GM12878 (cell line): ENCODE measurements around the gene SDS. TPM values are rescaled to one million over a fixed set of nuclear protein-coding genes. Genes with fewer than 3 reads are reported as not detected.

ENCODE experiments used
- ATAC-seq: fragments of 200-7000 bp; cut with Tn5 transposase; 3 replicates; pipeline ENCODE4 v1.9.1; 2020; ENCODE audit warnings: mild to moderate bottlenecking, moderate library complexity
- BruUV-seq: library from RNA; stranded (reverse); fragments of 400-500 nt; replicated peaks from 2 replicates; lab custom pipeline; 2021; lab: Mats Ljungman, UMichigan
- CTCF ChIA-PET: fragments of 300-600 bp; sonication (Branson Sonifier 250); formaldehyde crosslinking; extraction: SDS; loops from one replicate; lab custom pipeline; 2021; ENCODE audit warnings: inconsistent platforms; lab: Yijun Ruan, JAX
- POLR2A ChIA-PET: fragments of 350-600 bp; formaldehyde crosslinking; extraction: SDS; loops from one replicate; lab custom pipeline; 2021; ENCODE audit warnings: inconsistent platforms; lab: Charles Lee
- RAD21 ChIA-PET: fragments of 300-600 bp; sonication (Branson Sonifier 250); formaldehyde crosslinking; loops from one replicate; lab custom pipeline; 2023; ENCODE audit warnings: antibody characterized with exemption; ENCODE audit not compliant: unreplicated experiment; lab: Charles Lee
- SMC1A ChIA-PET: fragments of 300-600 bp; sonication (Branson Sonifier 250); formaldehyde crosslinking; loops from one replicate; lab custom pipeline; 2023; ENCODE audit not compliant: unreplicated experiment, uncharacterized antibody; lab: Charles Lee
- DNase-seq: peaks from one replicate; pipeline ENCODE4 v3.0.0-alpha.2; 2011; ENCODE audit warnings: low read depth, low spot score
- FAIRE-seq: peaks from 3 replicates; lab custom pipeline; 2011; peaks lifted over from hg19 to GRCh38; lab: Jason Lieb, UNC
- H2AFZ ChIP-seq: 2 replicates; pipeline ENCODE4 v1.6.0; 2011; ENCODE audit warnings: low read depth, low read length, control low read depth; ENCODE audit not compliant: control insufficient read depth
- H3K27ac ChIP-seq: 2 replicates; pipeline ENCODE4 v1.5.1; 2011; ENCODE audit warnings: control low read depth; ENCODE audit not compliant: control insufficient read depth, insufficient read depth
- H3K27me3 ChIP-seq, 2 experiments: replicated peaks in 1 of 2; 2 replicates each; pipeline versions ENCODE4 v1.6.0 to v1.6.1; 2011; ENCODE audit warnings: low read length in 1 of 2; ENCODE audit not compliant: control insufficient read depth in 2 of 2, insufficient read depth in 2 of 2
- H3K36me3 ChIP-seq, 2 experiments: 2 replicates each; pipeline ENCODE4 v1.5.1; 2011; ENCODE audit warnings: low read length in 1 of 2; ENCODE audit not compliant: control insufficient read depth in 2 of 2, insufficient read depth in 2 of 2
- H3K4me1 ChIP-seq: 2 replicates; pipeline ENCODE4 v1.6.1; 2011; ENCODE audit warnings: mild to moderate bottlenecking, low read length, moderate library complexity, mixed read lengths; ENCODE audit not compliant: control insufficient read depth, insufficient read depth
- H3K4me2 ChIP-seq: 2 replicates; pipeline ENCODE4 v1.6.0; 2011; ENCODE audit warnings: control low read depth; ENCODE audit not compliant: control insufficient read depth, insufficient read depth
- H3K4me3 ChIP-seq: fragments of 200-600 bp; sonication (generic); 2 replicates; pipeline ENCODE4 v1.5.1; 2016
- H3K79me2 ChIP-seq: 2 replicates; pipeline ENCODE4 v1.6.0; 2011; ENCODE audit warnings: low read length; ENCODE audit not compliant: control insufficient read depth, insufficient read depth
- H3K9ac ChIP-seq: 2 replicates; pipeline ENCODE4 v1.8.0; 2011; ENCODE audit warnings: low read length, control low read depth, mixed read lengths; ENCODE audit not compliant: control insufficient read depth, insufficient read depth
- H3K9me3 ChIP-seq: replicated peaks from 3 replicates; pipeline ENCODE4 v1.5.1; 2011; ENCODE audit warnings: mild to moderate bottlenecking, low read length; ENCODE audit not compliant: control insufficient read depth, insufficient read depth
- H4K20me1 ChIP-seq: 2 replicates; pipeline ENCODE4 v1.6.0; 2011; ENCODE audit not compliant: control insufficient read depth, insufficient read depth
- MEF2B ChIP-seq: fragments of 450-650 bp; IDR thresholded peaks from 2 replicates; pipeline ENCODE4 v1.6.1; 2018; ENCODE audit warnings: mild to moderate bottlenecking, moderate library complexity; ENCODE audit not compliant: partially characterized antibody, poor library complexity, severe bottlenecking
- NFXL1 ChIP-seq: fragments of 450-650 bp; IDR thresholded peaks from 2 replicates; pipeline ENCODE4 v1.6.1; 2017; ENCODE audit warnings: antibody characterized with exemption, mild to moderate bottlenecking, borderline replicate concordance
- STAT1 ChIP-seq: fragments of 450-650 bp; conservative IDR thresholded peaks from 2 replicates; pipeline ENCODE4 v1.6.1; 2014; ENCODE audit warnings: antibody characterized with exemption, mild to moderate bottlenecking
- WGBS: methylation state at CpG from one replicate; pipeline ENCODE4 v1.1.6; 2016; ENCODE audit warnings: low lambda C conversion rate; ENCODE audit not compliant: insufficient replicate concordance, insufficient coverage; ENCODE audit errors: missing lambda C conversion rate; 5-methylcytosine and 5-hydroxymethylcytosine counted together
- in situ Hi-C: fragments of 300-500 bp; cut with MboI; formaldehyde crosslinking; loops from 9 replicates; pipeline ENCODE4 v1.14.3; 2018; ENCODE audit warnings: mixed read lengths
- intact Hi-C: fragments of 100-400 bp; cut with micrococcal nuclease; formaldehyde crosslinking; loops from one replicate; pipeline ENCODE4 v1.14.2; 2022; ENCODE audit not compliant: unreplicated experiment
- polyA plus RNA-seq, 11 experiments: library from polyadenylated mRNA; depleted of rRNA in 4 of 11; unstranded in 6 of 11; stranded (reverse) in 5 of 11; fragments of >200 nt; fragmentation: Nextera tagmentation in 4 of 11; fragmentation: Illumina TruSeq in 1 of 11; extraction: Ambion mirVana in 4 of 11; extraction: Trizol in 1 of 11; gene quantifications; 1 replicate in 1 of 11; 2 replicates in 10 of 11; pipeline versions ENCODE4 v1.2.1 to v1.2.3, GENCODE V29; 2011 to 2016; ENCODE audit warnings: inconsistent platforms in 2 of 11, missing spikeins in 2 of 11, low read depth in 1 of 11
- total RNA-seq, 4 experiments: library from RNA; depleted of rRNA in 3 of 4; stranded (reverse); fragments of >200 nt in 3 of 4; fragmentation: Illumina TruSeq in 1 of 4; extraction: Trizol in 1 of 4; gene quantifications; 2 replicates each; pipeline versions ENCODE4 v1.2.1 to v1.2.3, GENCODE V29; 2013 to 2021
- TF ChIP-seq, protein P1 (sequence below): fragments of 450-650 bp; IDR thresholded peaks from 2 replicates; pipeline ENCODE4 v1.6.1; 2017; ENCODE audit warnings: borderline replicate concordance
- TF ChIP-seq, protein P2 (sequence below): fragments of 450-650 bp; formaldehyde crosslinking; IDR thresholded peaks from 2 replicates; pipeline ENCODE4 v1.5.0; 2022; ENCODE audit warnings: mild to moderate bottlenecking, missing genetic modification characterization

SDS gene
- total and polyA plus RNA-seq, 10 of the 15 experiments (the other 5 are each of a cell fraction or from before 2014, with no cell fraction given), result 0.18 TPM; not detected in 9

DNA sequence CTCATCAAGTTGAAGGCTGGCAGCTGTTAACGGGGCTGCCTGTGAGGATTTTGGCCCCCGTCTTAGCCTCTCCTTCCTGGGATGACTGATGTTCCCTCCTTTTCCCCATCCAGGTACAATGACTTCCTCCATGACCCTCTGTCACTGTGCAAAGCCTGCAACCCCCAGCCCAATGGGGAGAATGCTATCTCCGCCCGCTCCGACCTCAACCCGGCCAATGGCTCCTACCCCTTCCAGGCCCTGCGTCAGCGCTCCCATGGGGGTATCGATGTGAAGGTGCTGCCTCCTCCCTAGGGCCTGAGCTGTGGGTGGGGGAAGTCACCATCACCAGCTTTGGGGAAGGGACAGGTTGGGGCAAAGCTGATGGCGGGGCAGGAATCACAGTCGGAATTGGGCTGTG lies 16.1 kb downstream of the SDS start (continued):
- TF ChIP-seq, protein P1, sequence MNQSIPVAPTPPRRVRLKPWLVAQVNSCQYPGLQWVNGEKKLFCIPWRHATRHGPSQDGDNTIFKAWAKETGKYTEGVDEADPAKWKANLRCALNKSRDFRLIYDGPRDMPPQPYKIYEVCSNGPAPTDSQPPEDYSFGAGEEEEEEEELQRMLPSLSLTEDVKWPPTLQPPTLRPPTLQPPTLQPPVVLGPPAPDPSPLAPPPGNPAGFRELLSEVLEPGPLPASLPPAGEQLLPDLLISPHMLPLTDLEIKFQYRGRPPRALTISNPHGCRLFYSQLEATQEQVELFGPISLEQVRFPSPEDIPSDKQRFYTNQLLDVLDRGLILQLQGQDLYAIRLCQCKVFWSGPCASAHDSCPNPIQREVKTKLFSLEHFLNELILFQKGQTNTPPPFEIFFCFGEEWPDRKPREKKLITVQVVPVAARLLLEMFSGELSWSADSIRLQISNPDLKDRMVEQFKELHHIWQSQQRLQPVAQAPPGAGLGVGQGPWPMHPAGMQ, result no peak
- TF ChIP-seq, protein P2, sequence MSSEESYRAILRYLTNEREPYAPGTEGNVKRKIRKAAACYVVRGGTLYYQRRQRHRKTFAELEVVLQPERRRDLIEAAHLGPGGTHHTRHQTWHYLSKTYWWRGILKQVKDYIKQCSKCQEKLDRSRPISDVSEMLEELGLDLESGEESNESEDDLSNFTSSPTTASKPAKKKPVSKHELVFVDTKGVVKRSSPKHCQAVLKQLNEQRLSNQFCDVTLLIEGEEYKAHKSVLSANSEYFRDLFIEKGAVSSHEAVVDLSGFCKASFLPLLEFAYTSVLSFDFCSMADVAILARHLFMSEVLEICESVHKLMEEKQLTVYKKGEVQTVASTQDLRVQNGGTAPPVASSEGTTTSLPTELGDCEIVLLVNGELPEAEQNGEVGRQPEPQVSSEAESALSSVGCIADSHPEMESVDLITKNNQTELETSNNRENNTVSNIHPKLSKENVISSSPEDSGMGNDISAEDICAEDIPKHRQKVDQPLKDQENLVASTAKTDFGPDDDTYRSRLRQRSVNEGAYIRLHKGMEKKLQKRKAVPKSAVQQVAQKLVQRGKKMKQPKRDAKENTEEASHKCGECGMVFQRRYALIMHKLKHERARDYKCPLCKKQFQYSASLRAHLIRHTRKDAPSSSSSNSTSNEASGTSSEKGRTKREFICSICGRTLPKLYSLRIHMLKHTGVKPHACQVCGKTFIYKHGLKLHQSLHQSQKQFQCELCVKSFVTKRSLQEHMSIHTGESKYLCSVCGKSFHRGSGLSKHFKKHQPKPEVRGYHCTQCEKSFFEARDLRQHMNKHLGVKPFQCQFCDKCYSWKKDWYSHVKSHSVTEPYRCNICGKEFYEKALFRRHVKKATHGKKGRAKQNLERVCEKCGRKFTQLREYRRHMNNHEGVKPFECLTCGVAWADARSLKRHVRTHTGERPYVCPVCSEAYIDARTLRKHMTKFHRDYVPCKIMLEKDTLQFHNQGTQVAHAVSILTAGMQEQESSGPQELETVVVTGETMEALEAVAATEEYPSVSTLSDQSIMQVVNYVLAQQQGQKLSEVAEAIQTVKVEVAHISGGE, result no peak
- no peak for TF ChIP-seq NFXL1
- TF ChIP-seq STAT1, result no peak

DNA sequence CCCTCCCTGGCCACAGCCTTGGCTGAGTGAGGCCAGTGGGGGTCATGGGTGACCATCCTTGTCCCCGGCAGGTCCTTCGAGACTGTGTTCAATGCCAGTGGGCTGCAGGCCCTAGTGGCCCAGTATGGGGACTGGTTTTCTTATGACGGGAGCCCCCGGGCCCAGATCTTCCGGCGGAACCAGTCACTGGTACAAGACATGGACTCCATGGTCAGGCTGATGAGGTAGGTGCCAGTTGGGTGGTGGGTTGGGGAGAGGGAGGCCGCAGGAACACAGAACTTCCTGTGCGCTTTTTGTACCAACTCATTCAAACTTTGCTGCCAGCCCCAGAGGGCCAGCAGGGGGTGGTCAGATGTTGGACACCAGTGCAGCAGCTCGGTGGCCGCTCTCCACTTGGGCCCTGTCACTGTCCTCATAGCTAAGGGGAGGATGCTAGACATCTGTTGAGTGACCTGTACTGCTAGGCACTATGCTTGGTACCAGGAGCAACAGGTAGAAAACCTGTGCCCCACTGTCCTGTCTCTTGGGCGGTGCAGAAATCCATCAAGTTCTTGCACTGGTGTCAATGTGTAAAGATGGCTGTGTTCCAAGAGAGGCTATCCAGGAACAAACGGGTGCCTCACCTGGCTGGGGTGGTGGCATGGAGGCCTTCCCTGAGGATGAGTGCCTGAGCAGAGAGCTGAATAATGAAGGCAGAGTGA lies 16.7 kb downstream of the SDS start:
- Histone ChIP-seq H3K36me3 (no peaks in the 10 kb centered on the region; a peak in 3 of 4 replicates), H3K27me3 (no peaks in the 10 kb centered on the region), H2AFZ (no peak overlapping the region), H4K20me1 (no peaks in the 10 kb centered on the region), H3K27ac (no peak overlapping the region), H3K79me2 (no peaks in the 10 kb centered on the region), H3K9me3 (no peaks in the 10 kb centered on the region)
- intact Hi-C loops, result no loop called here
- no TSS peak for BruUV-seq
- SMC1A ChIA-PET, result interaction anchor here (1.3 kb wide), 1 partner anchor 18 kb away, joined by 4 read pairs; no protein-coding TSS in a partner anchor
- RAD21 ChIA-PET, result no interaction called here
- no peak for FAIRE-seq
- CTCF ChIA-PET, result no interaction called here
- TF ChIP-seq MEF2B, result no peak
- TF ChIP-seq, all 136 proteins: peak for 0
- Histone ChIP-seq H3K9ac (no peak overlapping the region), H3K4me1 (no peaks in the 10 kb centered on the region; the same call in 1 of the 2 replicates), H3K4me2 (no peak overlapping the region), H3K4me3 (no peak overlapping the region)
- ATAC-seq (no peak), DNase-seq (no peak)
- POLR2A ChIA-PET, result no interaction called here
- over 99% methylated on average over 12 of the region's 12 CpGs for WGBS
- in situ Hi-C loops, result no loop called here
